Stimulated activated CD4-positive, alpha-beta T cell treated with anti-CD3 and anti-CD28 coated beads, Interleukin-15, amount 100 ng/mL, for 48 hours (primary cell): ENCODE measurements around the gene TEX51.

Experiments used
- DNase-seq, 2 donors: peaks; one replicate each; pipeline ENCODE4 v3.0.0-alpha.2; 2020; ENCODE audit warnings: low read depth in 2 of 2

TEX51 gene

GRCh38 chr2:126893153-126893552 is 5.5 kb upstream of the TEX51 start:
- DNase-seq = no peak

- no peak for DNase-seq
These were observed 5.1 kb upstream of the TEX51 start for GRCh38 chr2:126893606-126894005.

- DNase-seq = no peak
These were observed 4.6 kb upstream of the TEX51 start for GRCh38 chr2:126894082-126894481.

GRCh38 chr2:126894585-126895182 is 4.0 kb upstream of the TEX51 start:
- DNase-seq = no peak

GRCh38 chr2:126895336-126895735 is 3.4 kb upstream of the TEX51 start:
- DNase-seq = no peak

GRCh38 chr2:126896471-126896870 is 2.2 kb upstream of the TEX51 start:
- no peak for DNase-seq

- no peak for DNase-seq
These were observed 1.0 kb downstream of the TEX51 start for GRCh38 chr2:126899616-126900185.

- DNase-seq = no peak
These were observed 2.1 kb downstream of the TEX51 start for GRCh38 chr2:126900646-126901319.

- DNase-seq = no peak
These were observed 2.8 kb downstream of the TEX51 start for GRCh38 chr2:126901459-126901858.

- no peak for DNase-seq
These were observed 3.6 kb downstream of the TEX51 start for GRCh38 chr2:126902152-126902835.

- DNase-seq = no peak
These were observed 4.2 kb downstream of the TEX51 start for GRCh38 chr2:126902859-126903258.

- no peak for DNase-seq
These were observed 7.3 kb downstream of the TEX51 start for GRCh38 chr2:126905991-126906390.

GRCh38 chr2:126906781-126907180 is 8.1 kb downstream of the TEX51 start:
- no peak for DNase-seq

- DNase-seq = no peak
These were observed 9.0 kb downstream of the TEX51 start for GRCh38 chr2:126907671-126908070.

GRCh38 chr2:126908721-126909177 is 10.1 kb downstream of the TEX51 start:
- no peak for DNase-seq

GRCh38 chr2:126909366-126909765 is 10.7 kb downstream of the TEX51 start:
- DNase-seq = no peak

GRCh38 chr2:126909781-126910180 is 11.1 kb downstream of the TEX51 start:
- DNase-seq = no peak

- no peak for DNase-seq
These were observed 11.9 kb downstream of the TEX51 start for GRCh38 chr2:126910637-126911036.

GRCh38 chr2:126911111-126911796 is 12.6 kb downstream of the TEX51 start:
- DNase-seq = no peak

- no peak for DNase-seq
These were observed 13.5 kb downstream of the TEX51 start for GRCh38 chr2:126912201-126912600.

- DNase-seq = no peak
These were observed 14.6 kb downstream of the TEX51 start for GRCh38 chr2:126913329-126913728.
